Measurements from ENCODE around the gene TOP2B. TPM values are rescaled to one million over a fixed set of nuclear protein-coding genes. Genes with fewer than 3 reads are reported as not detected.

The TOP2B gene
- total and polyA plus RNA-seq, 2 experiments from 2014 or later = 92.0 to 179 TPM

DNA sequence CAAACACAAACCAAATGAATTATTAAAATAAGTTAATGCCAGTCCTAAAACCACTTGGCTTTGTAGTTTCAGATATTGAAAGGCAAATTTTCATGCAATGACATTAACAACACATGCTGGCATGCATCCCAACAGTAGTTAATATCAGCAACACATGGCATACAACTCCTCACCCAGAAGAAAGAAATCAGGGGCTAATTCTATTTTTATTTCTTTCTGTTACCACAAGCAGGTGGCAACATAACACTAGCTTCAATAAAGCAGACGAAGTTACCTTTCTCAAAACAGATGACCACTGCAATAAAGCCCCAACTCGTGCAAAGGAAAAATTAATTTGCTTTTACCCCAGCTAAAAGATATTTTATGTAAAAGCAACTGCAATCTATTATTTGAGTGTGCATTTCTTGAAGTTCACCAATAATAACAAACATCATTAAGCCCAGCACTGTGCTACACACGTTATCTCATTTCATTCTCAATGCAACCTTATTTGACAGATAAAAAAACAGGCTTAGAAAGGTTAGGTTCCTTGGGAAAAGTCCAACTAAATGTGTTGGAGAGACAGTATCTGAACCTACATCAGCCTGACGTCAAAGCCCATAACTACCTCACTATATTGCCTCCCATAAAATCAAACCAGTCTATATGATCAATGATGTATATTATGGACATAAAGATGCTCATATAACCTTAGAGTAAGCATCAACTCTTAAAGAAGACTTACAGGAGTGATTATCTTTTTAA, 2.8 kb downstream of the TOP2B start:
- Histone ChIP-seq H3K79me2 (replicated peaks; ENCODE audit: insufficient read depth) (peaks cover 72% of the 10 kb centered on the region), H3F3A (replicated peaks; ENCODE audit: low read depth) (no peaks in the 10 kb centered on the region), H3K4me2 (peak overlapping the region; percentile 85), H3K27me3 (ENCODE audit: insufficient read depth) (no peaks in the 10 kb centered on the region), H3K36me3 (ENCODE audit: insufficient read depth) (no peaks in the 10 kb centered on the region), H3K4me1 (ENCODE audit: insufficient read depth) (peaks cover 37% of the 10 kb centered on the region), H2AFZ (no peak overlapping the region), H3K4me3 (peak overlapping the region; percentile 68), H3K27ac (ENCODE audit: low read depth) (no peak overlapping the region), H4K20me1 (replicated peaks; ENCODE audit: insufficient read depth) (peaks cover 28% of the 10 kb centered on the region), H3K9me2 (ENCODE audit: insufficient read depth) (no peaks in the 10 kb centered on the region)
- peaks cover 3% of the 10 kb centered on the region for H3K27me3 Mint-ChIP-seq (ENCODE audit: insufficient read depth, low read depth, poor library complexity)
- DNase-seq (ENCODE audit: low spot score) (no peak), ATAC-seq (no peak)
- H3K36me3 Mint-ChIP-seq (ENCODE audit: low read depth) = no peaks in the 10 kb centered on the region; the same call in 2 of the 3 replicates
- no peaks in the 10 kb centered on the region for H3K9me3 Mint-ChIP-seq
- TF ChIP-seq NANOG (IDR thresholded peaks at IDR 0.05; ENCODE audit: borderline replicate concordance) = no peak
- TF ChIP-seq EZH2phosphoT487 (IDR thresholded peaks at IDR 0.05; ENCODE audit: unreplicated experiment) = no peak
- TF ChIP-seq JUNB (IDR thresholded peaks at IDR 0.05; ENCODE audit: unreplicated experiment) = no peak
- TF ChIP-seq, protein P1, sequence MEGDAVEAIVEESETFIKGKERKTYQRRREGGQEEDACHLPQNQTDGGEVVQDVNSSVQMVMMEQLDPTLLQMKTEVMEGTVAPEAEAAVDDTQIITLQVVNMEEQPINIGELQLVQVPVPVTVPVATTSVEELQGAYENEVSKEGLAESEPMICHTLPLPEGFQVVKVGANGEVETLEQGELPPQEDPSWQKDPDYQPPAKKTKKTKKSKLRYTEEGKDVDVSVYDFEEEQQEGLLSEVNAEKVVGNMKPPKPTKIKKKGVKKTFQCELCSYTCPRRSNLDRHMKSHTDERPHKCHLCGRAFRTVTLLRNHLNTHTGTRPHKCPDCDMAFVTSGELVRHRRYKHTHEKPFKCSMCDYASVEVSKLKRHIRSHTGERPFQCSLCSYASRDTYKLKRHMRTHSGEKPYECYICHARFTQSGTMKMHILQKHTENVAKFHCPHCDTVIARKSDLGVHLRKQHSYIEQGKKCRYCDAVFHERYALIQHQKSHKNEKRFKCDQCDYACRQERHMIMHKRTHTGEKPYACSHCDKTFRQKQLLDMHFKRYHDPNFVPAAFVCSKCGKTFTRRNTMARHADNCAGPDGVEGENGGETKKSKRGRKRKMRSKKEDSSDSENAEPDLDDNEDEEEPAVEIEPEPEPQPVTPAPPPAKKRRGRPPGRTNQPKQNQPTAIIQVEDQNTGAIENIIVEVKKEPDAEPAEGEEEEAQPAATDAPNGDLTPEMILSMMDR (conservative IDR thresholded peaks at IDR 0.05; ENCODE audit: low read depth in 2 of 2) = no peak
- TF ChIP-seq, protein P2, sequence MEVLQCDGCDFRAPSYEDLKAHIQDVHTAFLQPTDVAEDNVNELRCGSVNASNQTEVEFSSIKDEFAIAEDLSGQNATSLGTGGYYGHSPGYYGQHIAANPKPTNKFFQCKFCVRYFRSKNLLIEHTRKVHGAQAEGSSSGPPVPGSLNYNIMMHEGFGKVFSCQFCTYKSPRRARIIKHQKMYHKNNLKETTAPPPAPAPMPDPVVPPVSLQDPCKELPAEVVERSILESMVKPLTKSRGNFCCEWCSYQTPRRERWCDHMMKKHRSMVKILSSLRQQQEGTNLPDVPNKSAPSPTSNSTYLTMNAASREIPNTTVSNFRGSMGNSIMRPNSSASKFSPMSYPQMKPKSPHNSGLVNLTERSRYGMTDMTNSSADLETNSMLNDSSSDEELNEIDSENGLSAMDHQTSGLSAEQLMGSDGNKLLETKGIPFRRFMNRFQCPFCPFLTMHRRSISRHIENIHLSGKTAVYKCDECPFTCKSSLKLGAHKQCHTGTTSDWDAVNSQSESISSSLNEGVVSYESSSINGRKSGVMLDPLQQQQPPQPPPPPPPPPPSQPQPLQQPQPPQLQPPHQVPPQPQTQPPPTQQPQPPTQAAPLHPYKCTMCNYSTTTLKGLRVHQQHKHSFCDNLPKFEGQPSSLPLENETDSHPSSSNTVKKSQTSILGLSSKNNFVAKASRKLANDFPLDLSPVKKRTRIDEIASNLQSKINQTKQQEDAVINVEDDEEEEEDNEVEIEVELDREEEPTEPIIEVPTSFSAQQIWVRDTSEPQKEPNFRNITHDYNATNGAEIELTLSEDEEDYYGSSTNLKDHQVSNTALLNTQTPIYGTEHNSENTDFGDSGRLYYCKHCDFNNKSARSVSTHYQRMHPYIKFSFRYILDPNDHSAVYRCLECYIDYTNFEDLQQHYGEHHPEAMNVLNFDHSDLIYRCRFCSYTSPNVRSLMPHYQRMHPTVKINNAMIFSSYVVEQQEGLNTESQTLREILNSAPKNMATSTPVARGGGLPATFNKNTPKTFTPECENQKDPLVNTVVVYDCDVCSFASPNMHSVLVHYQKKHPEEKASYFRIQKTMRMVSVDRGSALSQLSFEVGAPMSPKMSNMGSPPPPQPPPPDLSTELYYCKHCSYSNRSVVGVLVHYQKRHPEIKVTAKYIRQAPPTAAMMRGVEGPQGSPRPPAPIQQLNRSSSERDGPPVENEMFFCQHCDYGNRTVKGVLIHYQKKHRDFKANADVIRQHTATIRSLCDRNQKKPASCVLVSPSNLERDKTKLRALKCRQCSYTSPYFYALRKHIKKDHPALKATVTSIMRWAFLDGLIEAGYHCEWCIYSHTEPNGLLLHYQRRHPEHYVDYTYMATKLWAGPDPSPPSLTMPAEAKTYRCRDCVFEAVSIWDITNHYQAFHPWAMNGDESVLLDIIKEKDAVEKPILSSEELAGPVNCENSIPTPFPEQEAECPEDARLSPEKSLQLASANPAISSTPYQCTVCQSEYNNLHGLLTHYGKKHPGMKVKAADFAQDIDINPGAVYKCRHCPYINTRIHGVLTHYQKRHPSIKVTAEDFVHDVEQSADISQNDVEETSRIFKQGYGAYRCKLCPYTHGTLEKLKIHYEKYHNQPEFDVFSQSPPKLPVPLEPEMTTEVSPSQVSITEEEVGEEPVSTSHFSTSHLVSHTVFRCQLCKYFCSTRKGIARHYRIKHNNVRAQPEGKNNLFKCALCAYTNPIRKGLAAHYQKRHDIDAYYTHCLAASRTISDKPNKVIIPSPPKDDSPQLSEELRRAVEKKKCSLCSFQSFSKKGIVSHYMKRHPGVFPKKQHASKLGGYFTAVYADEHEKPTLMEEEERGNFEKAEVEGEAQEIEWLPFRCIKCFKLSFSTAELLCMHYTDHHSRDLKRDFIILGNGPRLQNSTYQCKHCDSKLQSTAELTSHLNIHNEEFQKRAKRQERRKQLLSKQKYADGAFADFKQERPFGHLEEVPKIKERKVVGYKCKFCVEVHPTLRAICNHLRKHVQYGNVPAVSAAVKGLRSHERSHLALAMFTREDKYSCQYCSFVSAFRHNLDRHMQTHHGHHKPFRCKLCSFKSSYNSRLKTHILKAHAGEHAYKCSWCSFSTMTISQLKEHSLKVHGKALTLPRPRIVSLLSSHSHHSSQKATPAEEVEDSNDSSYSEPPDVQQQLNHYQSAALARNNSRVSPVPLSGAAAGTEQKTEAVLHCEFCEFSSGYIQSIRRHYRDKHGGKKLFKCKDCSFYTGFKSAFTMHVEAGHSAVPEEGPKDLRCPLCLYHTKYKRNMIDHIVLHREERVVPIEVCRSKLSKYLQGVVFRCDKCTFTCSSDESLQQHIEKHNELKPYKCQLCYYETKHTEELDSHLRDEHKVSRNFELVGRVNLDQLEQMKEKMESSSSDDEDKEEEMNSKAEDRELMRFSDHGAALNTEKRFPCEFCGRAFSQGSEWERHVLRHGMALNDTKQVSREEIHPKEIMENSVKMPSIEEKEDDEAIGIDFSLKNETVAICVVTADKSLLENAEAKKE (CRISPR knock-in tag; IDR thresholded peaks at IDR 0.05) = no peak
- no peak for TF ChIP-seq EZH2 (IDR thresholded peaks at IDR 0.05; ENCODE audit: low read depth, unreplicated experiment)
- no peak for TF ChIP-seq ZNF114 (CRISPR knock-in tag; IDR thresholded peaks at IDR 0.05)
- TF ChIP-seq CREB1 (CRISPR knock-in tag; IDR thresholded peaks at IDR 0.05; ENCODE audit: low read depth) = no peak
- TF ChIP-seq POLR2AphosphoS5 (IDR thresholded peaks at IDR 0.05; ENCODE audit: low read depth) = no peak
- TF ChIP-seq, protein P3, sequence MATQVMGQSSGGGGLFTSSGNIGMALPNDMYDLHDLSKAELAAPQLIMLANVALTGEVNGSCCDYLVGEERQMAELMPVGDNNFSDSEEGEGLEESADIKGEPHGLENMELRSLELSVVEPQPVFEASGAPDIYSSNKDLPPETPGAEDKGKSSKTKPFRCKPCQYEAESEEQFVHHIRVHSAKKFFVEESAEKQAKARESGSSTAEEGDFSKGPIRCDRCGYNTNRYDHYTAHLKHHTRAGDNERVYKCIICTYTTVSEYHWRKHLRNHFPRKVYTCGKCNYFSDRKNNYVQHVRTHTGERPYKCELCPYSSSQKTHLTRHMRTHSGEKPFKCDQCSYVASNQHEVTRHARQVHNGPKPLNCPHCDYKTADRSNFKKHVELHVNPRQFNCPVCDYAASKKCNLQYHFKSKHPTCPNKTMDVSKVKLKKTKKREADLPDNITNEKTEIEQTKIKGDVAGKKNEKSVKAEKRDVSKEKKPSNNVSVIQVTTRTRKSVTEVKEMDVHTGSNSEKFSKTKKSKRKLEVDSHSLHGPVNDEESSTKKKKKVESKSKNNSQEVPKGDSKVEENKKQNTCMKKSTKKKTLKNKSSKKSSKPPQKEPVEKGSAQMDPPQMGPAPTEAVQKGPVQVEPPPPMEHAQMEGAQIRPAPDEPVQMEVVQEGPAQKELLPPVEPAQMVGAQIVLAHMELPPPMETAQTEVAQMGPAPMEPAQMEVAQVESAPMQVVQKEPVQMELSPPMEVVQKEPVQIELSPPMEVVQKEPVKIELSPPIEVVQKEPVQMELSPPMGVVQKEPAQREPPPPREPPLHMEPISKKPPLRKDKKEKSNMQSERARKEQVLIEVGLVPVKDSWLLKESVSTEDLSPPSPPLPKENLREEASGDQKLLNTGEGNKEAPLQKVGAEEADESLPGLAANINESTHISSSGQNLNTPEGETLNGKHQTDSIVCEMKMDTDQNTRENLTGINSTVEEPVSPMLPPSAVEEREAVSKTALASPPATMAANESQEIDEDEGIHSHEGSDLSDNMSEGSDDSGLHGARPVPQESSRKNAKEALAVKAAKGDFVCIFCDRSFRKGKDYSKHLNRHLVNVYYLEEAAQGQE (IDR thresholded peaks at IDR 0.05; ENCODE audit: unreplicated experiment) = no peak
- TF ChIP-seq, protein P4, sequence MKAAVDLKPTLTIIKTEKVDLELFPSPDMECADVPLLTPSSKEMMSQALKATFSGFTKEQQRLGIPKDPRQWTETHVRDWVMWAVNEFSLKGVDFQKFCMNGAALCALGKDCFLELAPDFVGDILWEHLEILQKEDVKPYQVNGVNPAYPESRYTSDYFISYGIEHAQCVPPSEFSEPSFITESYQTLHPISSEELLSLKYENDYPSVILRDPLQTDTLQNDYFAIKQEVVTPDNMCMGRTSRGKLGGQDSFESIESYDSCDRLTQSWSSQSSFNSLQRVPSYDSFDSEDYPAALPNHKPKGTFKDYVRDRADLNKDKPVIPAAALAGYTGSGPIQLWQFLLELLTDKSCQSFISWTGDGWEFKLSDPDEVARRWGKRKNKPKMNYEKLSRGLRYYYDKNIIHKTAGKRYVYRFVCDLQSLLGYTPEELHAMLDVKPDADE (IDR thresholded peaks at IDR 0.05) = no peak
- H3K4me3 Mint-ChIP-seq = peak overlapping the region; percentile 39; the same call in 1 of the 3 replicates
- no peak overlapping the region for H3K27ac Mint-ChIP-seq
- peaks cover 43% of the 10 kb centered on the region for H3K4me1 Mint-ChIP-seq

Measured in GM23338 (cell line).